ENCODE data around the gene TADA1.

TADA1 gene

DNA sequence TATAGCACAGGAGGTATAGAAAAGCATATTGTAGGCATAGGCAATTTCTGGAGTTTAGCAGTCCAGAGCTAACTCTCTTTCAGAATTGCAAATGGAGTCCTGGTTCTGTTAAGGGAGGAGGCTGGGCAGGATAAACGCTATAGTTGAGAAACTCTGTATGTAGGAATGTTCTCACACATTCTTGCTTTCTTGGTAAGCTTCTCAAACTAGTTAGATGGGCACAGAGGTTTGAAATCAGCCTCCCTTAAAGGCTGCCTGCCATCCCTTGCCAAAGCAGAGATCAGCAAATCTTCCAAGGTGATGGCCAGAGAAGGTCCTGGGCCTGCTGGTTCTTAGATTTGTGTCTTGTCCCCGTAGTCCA is 42.9 kb upstream of the TADA1 start:
- peaks cover 5% of the 10 kb centered on the region for H3K27me3 ChIP-seq (ENCODE audit: insufficient read depth, poor library complexity, severe bottlenecking)
- no peak overlapping the region for H3K27ac ChIP-seq (replicated peaks)
- H3K4me3 ChIP-seq (replicated peaks; ENCODE audit: insufficient read depth, low read length): no peak overlapping the region
- no peak for DNase-seq (ENCODE audit: low read depth in 1 of 2, low spot score in 1 of 2)
- TF ChIP-seq GABPA (IDR thresholded peaks at IDR 0.05; ENCODE audit: low read depth) (no peak), POLR2AphosphoS5 (IDR thresholded peaks at IDR 0.05; ENCODE audit: low read depth) (no peak), SPI1 (IDR thresholded peaks at IDR 0.05; ENCODE audit: borderline replicate concordance, low read depth) (no peak)
- TF ChIP-seq, protein P1, sequence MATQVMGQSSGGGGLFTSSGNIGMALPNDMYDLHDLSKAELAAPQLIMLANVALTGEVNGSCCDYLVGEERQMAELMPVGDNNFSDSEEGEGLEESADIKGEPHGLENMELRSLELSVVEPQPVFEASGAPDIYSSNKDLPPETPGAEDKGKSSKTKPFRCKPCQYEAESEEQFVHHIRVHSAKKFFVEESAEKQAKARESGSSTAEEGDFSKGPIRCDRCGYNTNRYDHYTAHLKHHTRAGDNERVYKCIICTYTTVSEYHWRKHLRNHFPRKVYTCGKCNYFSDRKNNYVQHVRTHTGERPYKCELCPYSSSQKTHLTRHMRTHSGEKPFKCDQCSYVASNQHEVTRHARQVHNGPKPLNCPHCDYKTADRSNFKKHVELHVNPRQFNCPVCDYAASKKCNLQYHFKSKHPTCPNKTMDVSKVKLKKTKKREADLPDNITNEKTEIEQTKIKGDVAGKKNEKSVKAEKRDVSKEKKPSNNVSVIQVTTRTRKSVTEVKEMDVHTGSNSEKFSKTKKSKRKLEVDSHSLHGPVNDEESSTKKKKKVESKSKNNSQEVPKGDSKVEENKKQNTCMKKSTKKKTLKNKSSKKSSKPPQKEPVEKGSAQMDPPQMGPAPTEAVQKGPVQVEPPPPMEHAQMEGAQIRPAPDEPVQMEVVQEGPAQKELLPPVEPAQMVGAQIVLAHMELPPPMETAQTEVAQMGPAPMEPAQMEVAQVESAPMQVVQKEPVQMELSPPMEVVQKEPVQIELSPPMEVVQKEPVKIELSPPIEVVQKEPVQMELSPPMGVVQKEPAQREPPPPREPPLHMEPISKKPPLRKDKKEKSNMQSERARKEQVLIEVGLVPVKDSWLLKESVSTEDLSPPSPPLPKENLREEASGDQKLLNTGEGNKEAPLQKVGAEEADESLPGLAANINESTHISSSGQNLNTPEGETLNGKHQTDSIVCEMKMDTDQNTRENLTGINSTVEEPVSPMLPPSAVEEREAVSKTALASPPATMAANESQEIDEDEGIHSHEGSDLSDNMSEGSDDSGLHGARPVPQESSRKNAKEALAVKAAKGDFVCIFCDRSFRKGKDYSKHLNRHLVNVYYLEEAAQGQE (IDR thresholded peaks at IDR 0.05; ENCODE audit: insufficient replicate concordance, low read depth): no peak
- TF ChIP-seq, protein P2, sequence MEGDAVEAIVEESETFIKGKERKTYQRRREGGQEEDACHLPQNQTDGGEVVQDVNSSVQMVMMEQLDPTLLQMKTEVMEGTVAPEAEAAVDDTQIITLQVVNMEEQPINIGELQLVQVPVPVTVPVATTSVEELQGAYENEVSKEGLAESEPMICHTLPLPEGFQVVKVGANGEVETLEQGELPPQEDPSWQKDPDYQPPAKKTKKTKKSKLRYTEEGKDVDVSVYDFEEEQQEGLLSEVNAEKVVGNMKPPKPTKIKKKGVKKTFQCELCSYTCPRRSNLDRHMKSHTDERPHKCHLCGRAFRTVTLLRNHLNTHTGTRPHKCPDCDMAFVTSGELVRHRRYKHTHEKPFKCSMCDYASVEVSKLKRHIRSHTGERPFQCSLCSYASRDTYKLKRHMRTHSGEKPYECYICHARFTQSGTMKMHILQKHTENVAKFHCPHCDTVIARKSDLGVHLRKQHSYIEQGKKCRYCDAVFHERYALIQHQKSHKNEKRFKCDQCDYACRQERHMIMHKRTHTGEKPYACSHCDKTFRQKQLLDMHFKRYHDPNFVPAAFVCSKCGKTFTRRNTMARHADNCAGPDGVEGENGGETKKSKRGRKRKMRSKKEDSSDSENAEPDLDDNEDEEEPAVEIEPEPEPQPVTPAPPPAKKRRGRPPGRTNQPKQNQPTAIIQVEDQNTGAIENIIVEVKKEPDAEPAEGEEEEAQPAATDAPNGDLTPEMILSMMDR (IDR thresholded peaks at IDR 0.05; ENCODE audit: insufficient read depth, low read length): no peak

DNA sequence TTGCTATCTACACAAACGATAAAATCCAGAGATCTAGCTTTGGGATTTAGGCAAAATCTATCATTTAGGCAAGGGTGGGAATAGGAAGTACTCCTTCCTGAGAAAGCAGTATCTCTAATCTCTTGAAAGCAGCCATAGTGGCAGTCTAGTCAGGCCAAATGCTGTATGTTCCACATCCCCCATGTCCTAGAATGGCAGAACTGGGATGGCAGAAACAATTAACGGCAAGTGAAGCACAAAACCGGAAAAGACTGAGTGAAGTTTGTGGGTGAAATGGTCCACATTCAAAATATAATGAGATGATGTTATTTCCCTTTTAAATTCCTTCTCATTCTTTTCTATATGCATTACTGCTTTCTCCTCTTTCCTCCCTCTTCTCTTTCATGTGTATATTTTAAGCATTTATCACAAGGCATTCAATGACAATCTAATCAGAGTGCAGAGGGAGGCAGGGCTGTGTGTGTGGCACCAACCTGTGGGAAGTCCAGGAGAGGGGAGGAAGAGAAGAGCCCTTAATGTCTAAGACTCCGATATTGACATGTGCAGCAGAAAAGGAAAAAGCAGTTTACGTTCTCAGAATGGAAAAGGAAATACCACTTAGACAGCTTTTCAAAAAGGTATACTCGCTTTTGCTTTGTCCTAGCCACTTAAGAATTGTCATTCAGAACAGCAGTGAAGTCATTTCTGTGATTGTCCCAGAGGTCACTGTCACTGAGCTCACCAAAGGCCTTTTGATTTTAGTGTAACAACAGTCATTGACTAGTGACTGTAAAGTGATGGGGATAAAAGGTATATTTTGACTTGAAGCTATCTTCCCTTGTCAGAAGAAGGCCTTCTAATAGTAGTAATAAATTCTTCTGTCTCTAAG is 42.3 kb upstream of the TADA1 start:
- H3K27ac ChIP-seq (replicated peaks): no peak overlapping the region
- no peak for DNase-seq (ENCODE audit: low read depth in 1 of 2, low spot score in 1 of 2)
- TF ChIP-seq, protein P1 (IDR thresholded peaks at IDR 0.05; ENCODE audit: insufficient replicate concordance, low read depth): no peak
- TF ChIP-seq SPI1 (IDR thresholded peaks at IDR 0.05; ENCODE audit: borderline replicate concordance, low read depth): no peak
- TF ChIP-seq, protein P2 (IDR thresholded peaks at IDR 0.05; ENCODE audit: insufficient read depth, low read length): no peak
- no peak for TF ChIP-seq GABPA (IDR thresholded peaks at IDR 0.05; ENCODE audit: low read depth)
- no peak for TF ChIP-seq POLR2AphosphoS5 (IDR thresholded peaks at IDR 0.05; ENCODE audit: low read depth)
- H3K27me3 ChIP-seq (ENCODE audit: insufficient read depth, poor library complexity, severe bottlenecking): peaks cover 5% of the 10 kb centered on the region
- no peak overlapping the region for H3K4me3 ChIP-seq (replicated peaks; ENCODE audit: insufficient read depth, low read length)

DNA sequence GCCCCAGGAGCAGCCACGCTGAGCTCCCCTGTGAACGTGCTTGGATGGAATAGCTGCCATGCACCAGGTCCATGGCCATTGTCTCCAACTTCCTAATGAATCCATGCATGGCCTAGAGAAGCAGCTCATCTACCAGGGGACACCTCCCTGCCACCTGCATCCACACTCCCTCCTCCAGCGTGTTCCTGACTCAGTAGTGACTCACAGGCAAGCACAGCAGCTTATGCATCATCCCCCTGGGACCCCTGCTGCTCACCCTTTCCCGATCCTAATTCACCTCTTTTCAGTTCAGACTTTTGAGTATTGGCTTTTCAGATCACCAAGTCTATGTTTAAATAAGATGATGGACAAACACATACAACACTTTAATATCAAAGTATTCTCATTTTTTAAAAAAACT is 39.9 kb upstream of the TADA1 start:
- H3K27me3 ChIP-seq (ENCODE audit: insufficient read depth, poor library complexity, severe bottlenecking): no peaks in the 10 kb centered on the region
- no peak overlapping the region for H3K27ac ChIP-seq (replicated peaks)
- no peak for DNase-seq (ENCODE audit: low read depth in 1 of 2, low spot score in 1 of 2)
- no peak overlapping the region for H3K4me3 ChIP-seq (replicated peaks; ENCODE audit: insufficient read depth, low read length)
- no peak for TF ChIP-seq SPI1 (IDR thresholded peaks at IDR 0.05; ENCODE audit: borderline replicate concordance, low read depth)
- no peak for TF ChIP-seq GABPA (IDR thresholded peaks at IDR 0.05; ENCODE audit: low read depth)
- TF ChIP-seq, protein P2 (IDR thresholded peaks at IDR 0.05; ENCODE audit: insufficient read depth, low read length): no peak
- no peak for TF ChIP-seq POLR2AphosphoS5 (IDR thresholded peaks at IDR 0.05; ENCODE audit: low read depth)

Data from HL-60 (cell line).